Hepatocyte (in vitro differentiated cells): ENCODE data around the gene MTMR12. TPM values are rescaled to one million over a fixed set of nuclear protein-coding genes. Genes with fewer than 3 reads are reported as not detected.
"Not testable (repeated sequence)": the region's sequence is repeated elsewhere in the genome, so short reads cannot be mapped to it uniquely, and the experiment has no call there.

ENCODE experiments used
- DNase-seq: peaks from one replicate; pipeline ENCODE4 v3.0.0-alpha.2; 2016; ENCODE audit warnings: low spot score
- H2AFZ ChIP-seq: fragments of 200-600 bp; sonication (generic); 2 replicates; pipeline ENCODE4 v1.6.0; 2016; ENCODE audit warnings: antibody characterized with exemption, mild to moderate bottlenecking
- H3K27ac ChIP-seq: fragments of 200-600 bp; sonication (generic); 2 replicates; pipeline ENCODE4 v1.5.1; 2016; ENCODE audit warnings: mild to moderate bottlenecking
- H3K27me3 ChIP-seq: fragments of 200-600 bp; sonication (generic); 2 replicates; pipeline ENCODE4 v1.6.1; 2016
- H3K36me3 ChIP-seq: fragments of 200-600 bp; sonication (generic); replicated peaks from 2 replicates; pipeline ENCODE4 v1.5.1; 2016; ENCODE audit warnings: low read depth; ENCODE audit not compliant: insufficient read depth
- H3K4me1 ChIP-seq: fragments of 200-600 bp; sonication (generic); 2 replicates; pipeline ENCODE4 v1.5.1; 2016; ENCODE audit warnings: mild to moderate bottlenecking, moderate library complexity; ENCODE audit not compliant: insufficient read depth
- H3K4me2 ChIP-seq: fragments of 200-600 bp; sonication (generic); 2 replicates; pipeline ENCODE4 v1.6.0; 2016
- H3K4me3 ChIP-seq: fragments of 200-600 bp; sonication (generic); 2 replicates; pipeline ENCODE4 v1.5.1; 2016; ENCODE audit warnings: mild to moderate bottlenecking
- H3K79me2 ChIP-seq: fragments of 200-600 bp; sonication (generic); 2 replicates; pipeline ENCODE4 v1.6.0; 2017; ENCODE audit warnings: mild to moderate bottlenecking
- H3K9me2 ChIP-seq: fragments of 200-600 bp; sonication (generic); replicated peaks from 2 replicates; pipeline ENCODE4 v1.6.0; 2017; ENCODE audit warnings: mild to moderate bottlenecking; ENCODE audit not compliant: insufficient read depth
- H3K9me3 ChIP-seq: fragments of 200-600 bp; sonication (generic); 2 replicates; pipeline ENCODE4 v1.5.1; 2016; ENCODE audit warnings: low read depth, mild to moderate bottlenecking
- H4K20me1 ChIP-seq: fragments of 200-600 bp; sonication (generic); 2 replicates; pipeline ENCODE4 v1.6.0; 2016; ENCODE audit warnings: mild to moderate bottlenecking; ENCODE audit not compliant: insufficient read depth, poor library complexity, severe bottlenecking
- CTCF ChIP-seq: fragments of 200-600 bp; sonication (generic); IDR thresholded peaks from 2 replicates; pipeline ENCODE4 v1.5.1; 2016; ENCODE audit warnings: antibody characterized with exemption, mild to moderate bottlenecking; ENCODE audit not compliant: poor library complexity
- EZH2 ChIP-seq: fragments of 200-600 bp; sonication (generic); IDR thresholded peaks from 2 replicates; pipeline ENCODE4 v1.6.1; 2016; ENCODE audit warnings: antibody characterized with exemption, mild to moderate bottlenecking, borderline replicate concordance
- EZH2phosphoT487 ChIP-seq: fragments of 200-600 bp; sonication (generic); IDR thresholded peaks from one replicate; pipeline ENCODE4 v1.6.1; 2018; ENCODE audit warnings: antibody characterized with exemption, mild to moderate bottlenecking, low read depth, moderate library complexity; ENCODE audit not compliant: unreplicated experiment, severe bottlenecking
- WGBS: methylation state at CpG from one replicate; pipeline ENCODE4 v1.1.6; 2016; ENCODE audit warnings: low lambda C conversion rate; ENCODE audit errors: missing lambda C conversion rate; 5-methylcytosine and 5-hydroxymethylcytosine counted together
- polyA plus RNA-seq: library from polyadenylated mRNA; unstranded; fragments of >200 nt; fragmentation: Nextera tagmentation; extraction: Ambion mirVana; gene quantifications from 2 replicates; pipeline ENCODE4 v1.2.1, GENCODE V29; 2016
- total RNA-seq: library from RNA; depleted of rRNA; stranded (reverse); fragments of >200 nt; gene quantifications from 2 replicates; pipeline ENCODE4 v1.2.3, GENCODE V29; 2014

The MTMR12 gene
- total and polyA plus RNA-seq, 2 experiments from 2014 or later: 11.0 to 19.7 TPM

GRCh38 chr5:32298059-32298415 lies 14.7 kb downstream of the MTMR12 start:
- H2AFZ ChIP-seq: no peak overlapping the region
- no peaks in the 10 kb centered on the region for H3K4me1 ChIP-seq
- H3K4me2 ChIP-seq: no peak overlapping the region
- H3K27ac ChIP-seq: no peak overlapping the region
- H4K20me1 ChIP-seq: peaks cover 17% of the 10 kb centered on the region
- no peaks in the 10 kb centered on the region for H3K9me2 ChIP-seq
- H3K9me3 ChIP-seq: no peaks in the 10 kb centered on the region
- H3K4me3 ChIP-seq: no peak overlapping the region
- peaks cover 94% of the 10 kb centered on the region for H3K79me2 ChIP-seq
- DNase-seq: no peak
- H3K27me3 ChIP-seq: no peaks in the 10 kb centered on the region
- H3K36me3 ChIP-seq: no peaks in the 10 kb centered on the region
- TF ChIP-seq EZH2 (no peak), EZH2phosphoT487 (no peak)
- WGBS: 90% methylated on average over 5 of the region's 5 CpGs

DNA sequence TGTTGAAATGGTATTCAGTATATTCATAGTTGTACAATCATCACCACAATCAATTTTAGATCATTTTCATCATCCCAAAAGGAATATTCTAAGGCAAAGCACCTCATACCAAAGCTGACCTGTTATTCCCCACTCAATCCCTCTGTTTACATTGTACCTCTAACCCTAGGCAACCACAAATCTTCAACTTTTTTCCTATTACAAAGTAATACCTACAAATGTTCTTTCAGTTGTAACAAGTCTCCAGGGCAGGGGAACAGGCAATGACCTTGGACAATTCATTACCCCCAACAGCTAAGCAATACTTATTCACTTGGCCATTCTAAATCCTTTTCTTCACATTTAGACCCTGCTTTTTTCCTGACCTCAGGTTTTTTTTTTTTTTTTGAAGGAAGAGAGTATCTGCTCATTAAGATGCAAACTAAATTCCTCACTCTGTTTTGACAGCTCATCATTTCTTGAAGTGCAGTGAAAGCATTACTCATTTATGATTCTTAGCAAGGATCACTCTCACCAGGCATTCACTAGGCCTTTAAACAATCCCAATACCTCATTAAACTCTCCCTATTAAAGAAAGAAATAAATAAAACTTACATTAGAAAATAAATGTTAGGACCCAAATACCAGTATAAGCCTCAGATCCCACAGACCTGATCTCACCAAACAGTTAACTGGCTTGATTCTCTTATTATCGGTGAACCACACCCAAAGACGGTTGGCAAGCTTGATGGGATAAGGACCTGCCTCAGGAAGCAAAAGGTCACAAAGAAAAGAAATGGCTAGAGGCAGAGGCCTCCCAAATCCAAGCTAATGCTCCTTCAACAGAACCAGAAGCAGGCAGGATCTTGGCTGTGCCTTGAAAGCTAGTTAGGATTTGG lies 15.3 kb downstream of the MTMR12 start:
- no peak overlapping the region for H3K4me3 ChIP-seq
- peaks cover 93% of the 10 kb centered on the region for H3K79me2 ChIP-seq
- DNase-seq: no peak
- H3K4me1 ChIP-seq: no peaks in the 10 kb centered on the region
- no peak overlapping the region for H2AFZ ChIP-seq
- H3K36me3 ChIP-seq: no peaks in the 10 kb centered on the region
- H3K9me2 ChIP-seq: no peaks in the 10 kb centered on the region
- H3K4me2 ChIP-seq: no peak overlapping the region
- H3K27me3 ChIP-seq: no peaks in the 10 kb centered on the region
- no peak for TF ChIP-seq EZH2phosphoT487
- TF ChIP-seq CTCF: no peak
- no peak for TF ChIP-seq EZH2
- H3K27ac ChIP-seq: no peak overlapping the region
- H4K20me1 ChIP-seq: peaks cover 17% of the 10 kb centered on the region
- no peaks in the 10 kb centered on the region for H3K9me3 ChIP-seq
- WGBS: 75% methylated on average over 2 of the region's 2 CpGs

- not testable (repeated sequence) for H3K9me2 ChIP-seq, H3K27me3 ChIP-seq, H3K4me3 ChIP-seq, H4K20me1 ChIP-seq, H3K27ac ChIP-seq, H3K36me3 ChIP-seq, H3K9me3 ChIP-seq, H3K4me2 ChIP-seq, H3K4me1 ChIP-seq, H2AFZ ChIP-seq, DNase-seq
- 91% methylated on average over 9 of the region's 9 CpGs for WGBS
- peaks cover 91% of the 10 kb centered on the region for H3K79me2 ChIP-seq
Measured at GRCh38 chr5:32295966-32296772, 16.6 kb downstream of the MTMR12 start.

GRCh38 chr5:32291591-32291990 lies 21.1 kb downstream of the MTMR12 start:
- Histone ChIP-seq H3K4me2 (no peak overlapping the region), H3K9me2 (no peaks in the 10 kb centered on the region), H3K27me3 (no peaks in the 10 kb centered on the region), H4K20me1 (no peaks in the 10 kb centered on the region), H3K36me3 (no peaks in the 10 kb centered on the region), H3K4me3 (no peak overlapping the region), H3K9me3 (no peaks in the 10 kb centered on the region), H3K79me2 (peaks cover 85% of the 10 kb centered on the region), H3K4me1 (no peaks in the 10 kb centered on the region), H2AFZ (no peak overlapping the region), H3K27ac (no peak overlapping the region)
- 97% methylated on average over 7 of the region's 7 CpGs for WGBS
- DNase-seq: no peak
- TF ChIP-seq EZH2 (no peak), CTCF (no peak), EZH2phosphoT487 (no peak)
